Dedifferentiated amniotic fluid mesenchymal stem cell (primary cell): ENCODE data around the gene MRGPRD.
A peak's percentile ranks its signal among the peaks of the same experiment; 100 is the strongest.
"Not testable (repeated sequence)": the region's sequence is repeated elsewhere in the genome, so short reads cannot be mapped to it uniquely, and the experiment has no call there.

ENCODE experiments used
- DNase-seq: peaks from one replicate; pipeline ENCODE4 v3.0.0-alpha.2; 2016; ENCODE audit errors: extremely low spot score

MRGPRD gene

GRCh38 chr11:69005631-69006368 is 25.0 kb upstream of the MRGPRD start:
- DNase-seq = no peak

DNA sequence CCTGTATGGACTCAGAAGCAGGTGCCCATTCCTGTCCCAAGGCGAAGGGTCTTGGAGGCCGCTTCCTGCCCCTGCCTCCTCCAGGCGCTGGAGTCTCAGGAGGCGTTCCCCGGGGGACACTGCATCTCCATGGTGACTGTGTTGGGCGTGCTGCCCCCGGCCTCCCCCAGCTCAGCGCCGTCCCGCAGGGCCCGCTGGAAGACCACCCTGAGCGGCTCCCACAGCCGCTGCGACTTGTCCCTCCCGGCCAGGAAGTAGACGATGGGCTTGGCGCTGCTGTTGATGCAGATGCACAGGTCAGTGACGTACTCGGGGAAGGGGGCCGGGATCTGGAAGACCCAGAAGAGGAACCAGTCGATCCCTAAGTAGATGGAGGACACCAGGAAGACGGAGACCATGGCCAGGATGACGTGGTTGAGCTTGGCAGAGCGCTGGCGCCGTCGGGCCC is 24.4 kb upstream of the MRGPRD start:
- DNase-seq = no peak

- DNase-seq = no peak
These were observed 23.8 kb upstream of the MRGPRD start for GRCh38 chr11:69004411-69005182.

GRCh38 chr11:69003866-69004367 is 23.1 kb upstream of the MRGPRD start:
- no peak for DNase-seq

GRCh38 chr11:69003301-69003865 is 22.6 kb upstream of the MRGPRD start:
- no peak for DNase-seq

GRCh38 chr11:69002570-69003231 is 21.9 kb upstream of the MRGPRD start:
- no peak for DNase-seq

DNA sequence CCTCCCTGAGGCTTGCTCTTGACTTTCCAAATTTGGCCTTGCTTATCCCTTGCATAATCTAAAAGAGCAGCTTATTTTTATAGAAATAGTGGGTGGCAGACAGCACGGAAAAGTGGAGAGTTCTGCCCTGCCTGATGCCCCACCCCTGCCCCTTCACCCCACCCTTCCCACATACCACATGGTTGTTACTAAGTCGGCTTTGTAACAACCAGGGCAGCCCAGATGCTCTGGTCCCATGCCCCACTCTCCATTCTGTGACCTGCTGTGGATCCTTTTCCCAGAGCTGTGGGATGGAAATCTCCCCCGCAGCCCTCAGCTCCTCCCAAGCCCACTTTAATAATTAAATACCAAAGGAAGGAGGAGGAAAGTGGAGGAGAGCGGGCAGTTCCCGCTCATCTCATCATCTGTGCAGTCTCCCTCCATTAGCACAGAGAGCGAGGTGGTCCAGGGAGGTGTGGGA is 21.4 kb upstream of the MRGPRD start:
- no peak for DNase-seq

DNA sequence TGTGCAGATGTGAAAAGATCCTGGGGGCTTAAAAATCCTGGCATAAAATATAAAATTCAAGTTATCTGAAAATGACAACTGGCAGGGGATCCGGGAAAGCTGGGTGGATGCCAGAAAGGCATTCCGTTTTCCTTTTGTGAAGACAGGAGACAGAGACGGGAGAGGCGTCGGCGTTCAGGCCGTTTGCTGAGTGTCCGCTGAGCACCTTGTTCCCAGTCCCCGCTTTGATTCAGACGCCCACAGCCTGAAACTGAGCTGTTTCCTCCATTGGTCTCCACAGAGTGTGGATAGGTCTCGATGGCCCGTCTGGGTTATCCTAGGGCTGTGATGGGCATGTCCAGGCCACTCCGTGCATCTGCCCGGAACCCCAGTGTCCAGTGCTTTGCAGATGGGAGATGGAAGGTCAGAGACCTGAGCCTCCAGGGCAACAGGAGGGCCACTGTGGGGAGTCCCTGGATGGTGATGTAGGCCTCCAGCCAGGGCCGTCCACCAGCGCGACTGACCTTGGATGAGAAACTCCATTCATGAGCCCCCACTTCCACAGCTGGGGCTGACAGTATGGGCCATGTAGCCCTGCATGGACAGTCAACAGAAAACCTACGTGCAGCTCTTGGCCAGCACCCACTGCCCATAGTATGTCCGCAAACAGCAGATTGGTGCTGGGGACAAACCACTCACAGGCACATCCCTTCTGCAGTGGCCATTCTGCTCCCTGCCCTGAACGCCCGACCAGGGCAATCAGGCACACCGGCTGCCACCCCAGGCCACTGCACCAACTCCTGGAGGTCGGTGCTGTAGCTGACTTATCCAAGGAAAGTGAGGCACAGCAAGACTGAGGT is 20.7 kb upstream of the MRGPRD start:
- no peak for DNase-seq

GRCh38 chr11:69000831-69001242 is 20.1 kb upstream of the MRGPRD start:
- DNase-seq = peak; percentile 93

- no peak for DNase-seq
These were observed 19.6 kb upstream of the MRGPRD start for GRCh38 chr11:69000391-69000790.

DNA sequence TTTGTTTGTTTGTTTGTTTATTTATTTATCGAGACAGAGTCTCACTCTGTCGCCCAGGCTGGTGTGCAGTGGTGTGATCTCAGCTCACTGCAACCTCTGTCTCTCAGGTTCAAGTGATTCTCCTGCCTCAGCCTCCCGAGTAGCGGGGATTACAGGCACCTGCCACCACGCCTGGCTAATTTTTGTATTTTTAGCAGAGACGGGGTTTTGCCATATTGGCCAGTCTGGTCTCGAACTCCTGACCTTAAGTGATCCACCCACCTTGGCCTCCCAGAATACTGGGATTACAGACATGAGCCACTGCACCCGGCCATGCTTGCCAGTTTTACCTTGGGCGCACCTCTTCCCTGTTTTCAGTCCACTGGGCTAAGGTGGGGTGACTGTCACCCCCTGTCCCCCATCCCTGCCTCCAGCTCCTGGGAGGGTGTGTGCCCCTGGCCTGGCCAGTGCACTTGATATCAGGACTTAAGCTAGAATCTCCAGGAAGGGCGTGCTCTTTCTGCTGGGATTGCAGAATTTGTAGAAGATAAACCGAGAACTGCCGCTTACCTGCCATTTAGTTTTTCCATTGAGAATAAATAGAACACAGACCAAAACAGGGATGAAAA is 19.1 kb upstream of the MRGPRD start:
- not testable (repeated sequence) for DNase-seq

- DNase-seq = no peak
These were observed 18.4 kb upstream of the MRGPRD start for GRCh38 chr11:68999093-68999747.

DNA sequence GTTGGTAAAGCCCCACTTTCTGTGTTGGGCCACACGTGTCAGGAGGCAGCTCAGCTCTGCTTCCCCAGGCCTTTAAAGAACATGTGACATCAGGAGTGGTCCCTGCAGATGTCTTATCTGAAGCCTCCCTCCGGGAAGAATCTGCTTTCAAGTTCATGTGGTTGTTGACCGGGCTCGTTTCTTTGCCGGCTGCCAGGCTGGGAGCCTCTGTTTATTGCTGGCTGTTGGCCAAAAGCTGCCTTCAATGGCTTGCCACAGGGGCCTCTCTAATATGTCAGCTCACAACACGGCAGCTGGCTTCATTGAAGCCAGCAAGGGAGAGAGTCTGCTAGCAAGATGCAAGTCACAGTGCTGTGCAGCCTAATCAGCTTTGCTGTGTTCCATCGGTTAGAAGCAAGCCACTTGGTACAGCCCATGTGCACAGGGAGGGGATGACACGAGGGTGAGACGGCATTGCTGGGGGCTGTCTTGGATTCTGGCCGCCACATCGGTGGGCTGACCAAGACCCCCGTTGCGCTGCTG is 17.7 kb upstream of the MRGPRD start:
- DNase-seq = no peak

GRCh38 chr11:68997995-68998348 is 17.2 kb upstream of the MRGPRD start:
- no peak for DNase-seq

GRCh38 chr11:68997124-68997994 is 16.6 kb upstream of the MRGPRD start:
- DNase-seq = no peak

- DNase-seq = no peak
These were observed 15.8 kb upstream of the MRGPRD start for GRCh38 chr11:68996376-68997123.

- no peak for DNase-seq
These were observed 14.1 kb upstream of the MRGPRD start for GRCh38 chr11:68994894-68995285.
